Mesenchymal stem cell (in vitro differentiated cells and primary cell): ENCODE data around the gene DENND2C.

Experiments used
- DNase-seq: peaks from one replicate; pipeline ENCODE4 v3.0.0-alpha.2; 2013
- H2AFZ ChIP-seq: one replicate; pipeline ENCODE4 v1.6.1; 2013; ENCODE audit warnings: low read depth, mild to moderate bottlenecking, control low read depth, inconsistent platforms, low read length, moderate library complexity
- H2AK5ac ChIP-seq: 2 replicates; pipeline ENCODE4 v1.6.1; 2013; ENCODE audit warnings: low read length, moderate library complexity, mild to moderate bottlenecking, inconsistent platforms; ENCODE audit not compliant: severe bottlenecking
- H2BK120ac ChIP-seq: one replicate; pipeline ENCODE4 v1.6.1; 2013; ENCODE audit warnings: low read depth, mild to moderate bottlenecking, inconsistent platforms, low read length, moderate library complexity
- H2BK12ac ChIP-seq, 2 experiments: one replicate each; pipeline ENCODE4 v1.6.1; 2013; ENCODE audit warnings: inconsistent platforms in 2 of 2, low read length in 2 of 2, mild to moderate bottlenecking in 2 of 2, moderate library complexity in 2 of 2, control low read depth in 1 of 2
- H2BK15ac ChIP-seq: one replicate; pipeline ENCODE4 v1.6.1; 2013; ENCODE audit warnings: mild to moderate bottlenecking, low read depth, inconsistent platforms; ENCODE audit not compliant: poor library complexity, severe bottlenecking
- H2BK5ac ChIP-seq: 2 replicates; pipeline ENCODE4 v1.6.1; 2013; ENCODE audit warnings: low read depth, mild to moderate bottlenecking, low read length, control low read depth, inconsistent platforms; ENCODE audit not compliant: poor library complexity, severe bottlenecking
- H3K14ac ChIP-seq, 2 experiments: one replicate each; pipeline ENCODE4 v1.6.1; 2013; ENCODE audit warnings: inconsistent platforms in 2 of 2, low read length in 2 of 2, control low read depth in 1 of 2, mild to moderate bottlenecking in 1 of 2, moderate library complexity in 1 of 2
- H3K18ac ChIP-seq, 2 experiments: one replicate each; pipeline ENCODE4 v1.6.1; 2013; ENCODE audit warnings: inconsistent platforms in 2 of 2, low read length in 2 of 2, control low read depth in 1 of 2, low read depth in 1 of 2, mild to moderate bottlenecking in 1 of 2
- H3K23ac ChIP-seq, 2 experiments: one replicate each; pipeline ENCODE4 v1.6.1; 2013; ENCODE audit warnings: inconsistent platforms in 2 of 2, low read length in 2 of 2, mild to moderate bottlenecking in 2 of 2, moderate library complexity in 2 of 2, control low read depth in 1 of 2
- H3K27ac ChIP-seq: 2 replicates; pipeline ENCODE4 v1.5.1; 2013; ENCODE audit warnings: mild to moderate bottlenecking, moderate library complexity, low read length, control low read depth, inconsistent platforms; ENCODE audit not compliant: poor library complexity, severe bottlenecking
- H3K27me3 ChIP-seq, 2 experiments: 2 replicates each; pipeline versions ENCODE4 v1.6.1 to v1.7.0; 2013; ENCODE audit warnings: low read length in 2 of 2, mild to moderate bottlenecking in 2 of 2, moderate library complexity in 2 of 2, control low read depth in 1 of 2, inconsistent platforms in 1 of 2; ENCODE audit not compliant: control insufficient read depth in 1 of 2, insufficient read depth in 1 of 2
- H3K36me3 ChIP-seq, 2 experiments: 2 replicates each; pipeline versions ENCODE4 v1.6.1 to v1.7.0; 2013; ENCODE audit warnings: low read length in 2 of 2, control low read depth in 1 of 2, inconsistent platforms in 1 of 2, low read depth in 1 of 2, mild to moderate bottlenecking in 1 of 2; ENCODE audit not compliant: insufficient read depth in 2 of 2, control insufficient read depth in 1 of 2
- H3K4ac ChIP-seq, 2 experiments: one replicate each; pipeline ENCODE4 v1.6.1; 2013; ENCODE audit warnings: inconsistent platforms in 2 of 2, low read length in 2 of 2, mild to moderate bottlenecking in 2 of 2, moderate library complexity in 2 of 2, control low read depth in 1 of 2, low read depth in 1 of 2
- H3K4me1 ChIP-seq: 2 replicates; pipeline ENCODE4 v1.6.1; 2013; ENCODE audit warnings: low read depth, low read length, control low read depth; ENCODE audit not compliant: control insufficient read depth, insufficient read depth
- H3K4me2 ChIP-seq: 2 replicates; pipeline ENCODE4 v1.6.1; 2013; ENCODE audit warnings: low read length, mild to moderate bottlenecking, inconsistent platforms; ENCODE audit not compliant: poor library complexity, severe bottlenecking
- H3K4me3 ChIP-seq, 2 experiments: 2 replicates each; pipeline versions ENCODE4 v1.5.1 to v1.7.0; 2013; ENCODE audit warnings: low read length in 2 of 2, mild to moderate bottlenecking in 2 of 2, control low read depth in 1 of 2, low read depth in 1 of 2; ENCODE audit not compliant: insufficient read depth in 1 of 2
- H3K79me1 ChIP-seq: replicated peaks from 2 replicates; pipeline ENCODE4 v1.6.1; 2013; ENCODE audit warnings: mild to moderate bottlenecking, control low read depth, low read length, inconsistent platforms; ENCODE audit not compliant: poor library complexity, severe bottlenecking
- H3K9ac ChIP-seq: 2 replicates; pipeline ENCODE4 v1.7.0; 2013; ENCODE audit warnings: mild to moderate bottlenecking, low read length, moderate library complexity
- H3K9me3 ChIP-seq: 2 replicates; pipeline ENCODE4 v1.7.0; 2013; ENCODE audit warnings: mild to moderate bottlenecking, low read length; ENCODE audit not compliant: control insufficient read depth
- H4K8ac ChIP-seq: one replicate; pipeline ENCODE4 v1.6.1; 2013; ENCODE audit warnings: inconsistent platforms, mild to moderate bottlenecking, low read length, moderate library complexity
- H4K91ac ChIP-seq: one replicate; pipeline ENCODE4 v1.6.1; 2013; ENCODE audit warnings: mild to moderate bottlenecking, low read length, inconsistent platforms
- WGBS: methylation state at CpG from one replicate; pipeline ENCODE4 v1.1.7; 2013; ENCODE audit warnings: mixed read lengths; 5-methylcytosine and 5-hydroxymethylcytosine counted together

Gene DENND2C

DNA sequence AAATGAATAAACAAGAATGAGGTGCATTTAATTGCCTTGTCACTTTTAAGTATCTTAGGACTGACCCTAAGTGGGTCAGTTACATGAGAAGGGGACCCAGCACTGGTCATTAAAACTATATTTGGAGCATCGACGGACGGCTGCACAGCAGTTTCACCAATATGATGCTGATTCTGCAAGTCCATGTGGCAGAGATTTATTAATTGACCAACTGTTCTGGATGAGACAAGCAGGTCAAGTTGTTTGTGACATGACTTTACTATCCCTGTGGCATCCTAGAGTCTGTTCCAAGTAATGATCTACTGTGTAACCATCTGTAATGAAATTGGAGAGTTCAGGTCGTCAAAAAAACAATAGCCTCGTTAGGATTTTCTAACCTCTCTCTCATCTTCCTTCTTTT, 16.0 kb upstream of the DENND2C start:
- WGBS = 96% methylated on average over 5 of the region's 5 CpGs
- Histone ChIP-seq H3K23ac (no peak overlapping the region), H3K36me3 (no peaks in the 10 kb centered on the region), H3K27ac (no peak overlapping the region), H2BK12ac (no peak overlapping the region), H2BK5ac (no peak overlapping the region), H3K4me2 (no peak overlapping the region), H3K4ac (no peak overlapping the region), H3K9ac (no peak overlapping the region), H2BK15ac (no peak overlapping the region), H3K18ac (no peak overlapping the region), H3K4me1 (no peaks in the 10 kb centered on the region), H3K79me1 (no peaks in the 10 kb centered on the region), H4K8ac (no peak overlapping the region), H3K4me3 (no peak overlapping the region), H2BK120ac (no peak overlapping the region), H3K14ac (no peak overlapping the region), H2AFZ (no peak overlapping the region), H2AK5ac (no peak overlapping the region), H3K27me3 (peaks cover 54 to 62% of the 10 kb centered on the region in 2 experiments), H3K9me3 (no peaks in the 10 kb centered on the region), H4K91ac (no peak overlapping the region)
- no peak for DNase-seq

- Histone ChIP-seq H2BK15ac (no peak overlapping the region), H3K27ac (no peak overlapping the region), H3K4me1 (no peaks in the 10 kb centered on the region), H2BK120ac (no peak overlapping the region), H2BK5ac (no peak overlapping the region), H3K9ac (no peak overlapping the region), H2AK5ac (no peak overlapping the region), H3K4me3 (no peak overlapping the region), H3K14ac (no peak overlapping the region), H3K9me3 (no peaks in the 10 kb centered on the region), H3K4me2 (no peak overlapping the region), H3K4ac (no peak overlapping the region), H3K27me3 (peaks cover 31% of the 10 kb centered on the region in 2 experiments), H3K23ac (no peak overlapping the region), H2AFZ (no peak overlapping the region), H4K8ac (no peak overlapping the region), H3K79me1 (no peaks in the 10 kb centered on the region), H2BK12ac (no peak overlapping the region), H3K18ac (no peak overlapping the region), H4K91ac (no peak overlapping the region), H3K36me3 (no peaks in the 10 kb centered on the region)
- no peak for DNase-seq
- 88% methylated on average over 5 of the region's 5 CpGs for WGBS
Measured at GRCh38 chr1:114677691-114678090, 7.8 kb upstream of the DENND2C start.

DNA sequence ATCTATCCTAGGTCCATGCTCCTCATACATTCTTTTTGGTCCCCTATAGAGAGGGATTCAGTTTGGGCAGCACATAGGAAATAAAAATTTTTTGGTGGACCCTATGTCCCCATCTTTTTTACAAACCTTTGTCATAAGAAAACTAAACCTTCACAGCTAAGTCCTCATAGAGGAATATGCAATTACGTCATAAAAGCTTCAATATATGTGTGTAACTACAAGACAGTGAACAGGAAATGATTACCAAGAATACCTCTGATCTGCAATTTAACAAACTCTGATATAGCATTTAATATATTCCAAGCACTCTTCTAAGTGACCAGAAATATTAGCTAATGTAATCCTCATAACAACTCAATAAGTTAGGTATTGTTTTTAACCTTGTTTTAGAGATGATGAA, 6.3 kb upstream of the DENND2C start:
- no peak overlapping the region for H2AK5ac ChIP-seq
- no peak overlapping the region for H2BK15ac ChIP-seq
- H2BK5ac ChIP-seq = no peak overlapping the region
- H3K14ac ChIP-seq = no peak overlapping the region
- H3K9ac ChIP-seq = no peak overlapping the region
- H3K27me3 ChIP-seq = peaks cover 31% of the 10 kb centered on the region in 2 experiments
- H3K18ac ChIP-seq = no peak overlapping the region
- H2AFZ ChIP-seq = no peak overlapping the region
- no peak overlapping the region for H3K4me2 ChIP-seq
- H3K36me3 ChIP-seq = no peaks in the 10 kb centered on the region
- WGBS = no CpG with 5 or more reads among the region's 1 CpG
- no peak overlapping the region for H2BK12ac ChIP-seq
- no peak overlapping the region for H3K4ac ChIP-seq
- no peak overlapping the region for H4K91ac ChIP-seq
- no peak overlapping the region for H4K8ac ChIP-seq
- H3K23ac ChIP-seq = no peak overlapping the region
- no peak overlapping the region for H2BK120ac ChIP-seq
- no peak overlapping the region for H3K4me3 ChIP-seq
- no peak for DNase-seq
- no peaks in the 10 kb centered on the region for H3K9me3 ChIP-seq
- H3K79me1 ChIP-seq = no peaks in the 10 kb centered on the region
- no peak overlapping the region for H3K27ac ChIP-seq
- no peaks in the 10 kb centered on the region for H3K4me1 ChIP-seq

- no peak overlapping the region for H4K8ac ChIP-seq
- H3K4me3 ChIP-seq = no peak overlapping the region
- no peak overlapping the region for H2BK12ac ChIP-seq
- no peak overlapping the region for H3K27ac ChIP-seq
- no peak overlapping the region for H2AFZ ChIP-seq
- H3K27me3 ChIP-seq = peaks cover 11 to 15% of the 10 kb centered on the region in 2 experiments
- no peaks in the 10 kb centered on the region for H3K79me1 ChIP-seq
- H3K9ac ChIP-seq = no peak overlapping the region
- H3K18ac ChIP-seq = no peak overlapping the region
- H2BK120ac ChIP-seq = no peak overlapping the region
- no peak overlapping the region for H3K23ac ChIP-seq
- H3K36me3 ChIP-seq = no peaks in the 10 kb centered on the region
- H3K4me1 ChIP-seq = peaks cover 4% of the 10 kb centered on the region
- H4K91ac ChIP-seq = no peak overlapping the region
- H3K4me2 ChIP-seq = no peak overlapping the region
- no peak overlapping the region for H2BK5ac ChIP-seq
- DNase-seq = no peak
- no peak overlapping the region for H3K14ac ChIP-seq
- H3K4ac ChIP-seq = no peak overlapping the region
- no peaks in the 10 kb centered on the region for H3K9me3 ChIP-seq
- WGBS = 88% methylated on average over 7 of the region's 7 CpGs
- H2AK5ac ChIP-seq = no peak overlapping the region
- H2BK15ac ChIP-seq = no peak overlapping the region
Measured at GRCh38 chr1:114671939-114672275, 2.1 kb upstream of the DENND2C start.
